CD8-positive, alpha-beta memory T cell (primary cell): ENCODE measurements around the gene IRF6. TPM values are rescaled to one million over a fixed set of nuclear protein-coding genes. Genes with fewer than 3 reads are reported as not detected.

ENCODE experiments used
- CTCF ChIA-PET: fragments of 350-600 bp; sonication (Branson Sonifier 250); formaldehyde crosslinking; loops from one replicate; lab custom pipeline; 2021; ENCODE audit warnings: antibody characterized with exemption; lab: Charles Lee
- POLR2A ChIA-PET: fragments of 350-600 bp; sonication (Branson Sonifier 250); formaldehyde crosslinking; loops from one replicate; lab custom pipeline; 2021; ENCODE audit warnings: antibody characterized with exemption; lab: Charles Lee
- DNase-seq, 5 donors: peaks; one replicate each; pipeline versions ENCODE4 v3.0.0 to v3.0.0-alpha.2; 2020 to 2022; ENCODE audit warnings: mixed read lengths in 1 of 5
- H3K27ac ChIP-seq: one replicate; pipeline ENCODE4 v1.7.0; 2013; ENCODE audit warnings: low read depth, mild to moderate bottlenecking, low read length, moderate library complexity
- H3K27me3 ChIP-seq: 2 replicates; pipeline ENCODE4 v1.7.0; 2013; ENCODE audit warnings: low read length, mild to moderate bottlenecking; ENCODE audit not compliant: insufficient read depth, poor library complexity, severe bottlenecking
- H3K36me3 ChIP-seq: 2 replicates; pipeline ENCODE4 v1.7.0; 2013; ENCODE audit warnings: mild to moderate bottlenecking, low read length, moderate library complexity; ENCODE audit not compliant: insufficient read depth
- H3K4me1 ChIP-seq: 2 replicates; pipeline ENCODE4 v1.7.0; 2013; ENCODE audit warnings: mild to moderate bottlenecking, low read length, moderate library complexity; ENCODE audit not compliant: insufficient read depth
- H3K4me3 ChIP-seq: 2 replicates; pipeline ENCODE4 v1.7.0; 2013; ENCODE audit warnings: mild to moderate bottlenecking, low read length
- H3K9me3 ChIP-seq: 2 replicates; pipeline ENCODE4 v1.7.0; 2013; ENCODE audit warnings: mild to moderate bottlenecking, low read length
- H3K27ac Mint-ChIP-seq, 8 donors: one replicate each; pipeline ENCODE4 v1.8.0; 2020 to 2021; ENCODE audit warnings: mixed read lengths in 8 of 8, mild to moderate bottlenecking in 6 of 8, inconsistent platforms in 3 of 8, moderate library complexity in 3 of 8
- H3K27me3 Mint-ChIP-seq, 2 donors: one replicate each; pipeline ENCODE4 v1.8.0; 2020 to 2021; ENCODE audit warnings: mixed read lengths in 2 of 2, mild to moderate bottlenecking in 1 of 2, moderate library complexity in 1 of 2
- H3K36me3 Mint-ChIP-seq, 3 donors: one replicate each; pipeline ENCODE4 v1.8.0; 2020 to 2021; ENCODE audit warnings: mixed read lengths in 3 of 3, inconsistent platforms in 1 of 3, mild to moderate bottlenecking in 1 of 3
- H3K4me1 Mint-ChIP-seq, 3 donors: one replicate each; pipeline ENCODE4 v1.8.0; 2020 to 2021; ENCODE audit warnings: mixed read lengths in 3 of 3, inconsistent platforms in 1 of 3, mild to moderate bottlenecking in 1 of 3
- H3K4me3 Mint-ChIP-seq, 7 donors: one replicate each; pipeline ENCODE4 v1.8.0; 2020 to 2021; ENCODE audit warnings: mixed read lengths in 7 of 7, mild to moderate bottlenecking in 6 of 7, moderate library complexity in 4 of 7, inconsistent platforms in 2 of 7
- H3K9me3 Mint-ChIP-seq, 5 donors: one replicate each; pipeline ENCODE4 v1.8.0; 2020 to 2022; ENCODE audit warnings: mixed read lengths in 5 of 5, mild to moderate bottlenecking in 3 of 5, moderate library complexity in 2 of 5, inconsistent platforms in 1 of 5
- polyA plus RNA-seq: library from polyadenylated mRNA; unstranded; fragments of 300-500 nt; fragmentation: Illumina TruSeq; gene quantifications from one replicate; pipeline ENCODE4 v1.2.3, GENCODE V29; 2021
- total RNA-seq, 2 experiments: library from RNA; stranded (reverse); gene quantifications; one replicate each; pipeline ENCODE4 v1.2.3, GENCODE V29; 2021

The IRF6 gene
- total and polyA plus RNA-seq, 3 experiments from 2014 or later = 1.0 to 1.2 (median 1.2) TPM

DNA sequence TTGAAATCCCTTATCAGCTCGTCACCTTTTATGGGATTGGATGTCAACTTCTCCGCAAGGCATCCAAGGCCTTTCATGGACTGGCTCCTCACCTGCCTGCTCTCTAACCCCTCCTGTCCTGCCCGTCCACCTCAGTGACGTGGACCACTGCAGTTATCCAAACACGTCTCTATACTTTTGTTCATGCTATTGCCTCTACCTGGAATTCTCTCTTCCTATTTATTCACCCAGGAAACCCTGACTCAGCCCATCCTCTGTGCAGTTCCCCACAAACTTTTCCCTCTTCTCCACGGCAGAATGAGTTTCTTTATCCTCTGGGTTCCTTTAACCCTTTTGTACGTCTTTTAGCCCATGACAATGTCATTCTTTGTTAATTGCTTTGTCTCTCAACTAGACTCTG, 16.8 kb upstream of the IRF6 start:
- no peak overlapping the region for H3K4me3 Mint-ChIP-seq
- H3K9me3 ChIP-seq = no peaks in the 10 kb centered on the region
- ChIA-PET POLR2A (interaction anchor here (0.6 kb wide), 1 partner anchor 24 kb away, joined by 3 read pairs; no protein-coding TSS in a partner anchor), CTCF (interaction anchor here (0.7 to 5.5 kb wide), 24 partner anchors 9 to 246 kb away, joined by 3 to 43 read pairs (median 5); partner anchors contain the start of genes IRF6 and TRAF3IP3)
- H3K4me1 ChIP-seq = peaks cover 17% of the 10 kb centered on the region
- H3K9me3 Mint-ChIP-seq = no peaks in the 10 kb centered on the region
- H3K27me3 Mint-ChIP-seq = peaks cover 28 to 45% of the 10 kb centered on the region in 2 donors
- peaks cover 3% of the 10 kb centered on the region for H3K27me3 ChIP-seq
- H3K27ac ChIP-seq = no peak overlapping the region
- H3K36me3 ChIP-seq = no peaks in the 10 kb centered on the region
- H3K4me1 Mint-ChIP-seq = peaks cover 13 to 16% (median 15%) of the 10 kb centered on the region in 3 donors
- H3K27ac Mint-ChIP-seq = no peak overlapping the region
- peaks cover 0 to 6% (median 0%) of the 10 kb centered on the region in 3 donors for H3K36me3 Mint-ChIP-seq
- H3K4me3 ChIP-seq = no peak overlapping the region
- no peak for DNase-seq

DNA sequence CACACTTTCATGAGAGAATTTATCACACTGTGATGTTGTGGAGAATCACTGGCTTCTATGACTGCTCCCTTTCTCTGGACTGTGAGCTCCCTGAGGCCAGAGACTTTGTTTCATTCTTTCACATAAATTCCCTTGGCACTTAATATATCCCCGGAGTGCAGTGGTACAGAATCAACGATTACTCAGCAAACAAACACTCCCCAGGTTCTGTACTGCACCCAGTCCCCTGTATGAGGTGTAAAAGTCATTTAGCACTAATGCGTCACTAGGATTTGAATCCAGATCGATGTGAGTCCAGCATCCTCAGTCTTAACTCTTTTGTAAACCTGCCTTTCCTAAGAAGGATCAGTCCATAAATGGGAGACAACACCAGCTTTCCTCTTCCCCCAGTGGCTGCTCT, 15.0 kb upstream of the IRF6 start:
- ChIA-PET POLR2A (no interaction called here), CTCF (interaction anchor here (1.4 to 5.5 kb wide), 2 partner anchors 14 to 52 kb away, joined by 4 to 43 read pairs; partner anchors contain the start of gene IRF6)
- Histone ChIP-seq H3K27me3 (peaks cover 3% of the 10 kb centered on the region), H3K4me3 (no peak overlapping the region), H3K4me1 (peaks cover 9% of the 10 kb centered on the region), H3K27ac (no peak overlapping the region), H3K9me3 (no peaks in the 10 kb centered on the region), H3K36me3 (no peaks in the 10 kb centered on the region)
- Mint-ChIP-seq H3K36me3 (peaks cover 0 to 6% (median 0%) of the 10 kb centered on the region in 3 donors), H3K4me3 (no peak overlapping the region), H3K27me3 (peaks cover 28 to 52% of the 10 kb centered on the region in 2 donors), H3K9me3 (no peaks in the 10 kb centered on the region), H3K27ac (no peak overlapping the region), H3K4me1 (peaks cover 7 to 8% (median 7%) of the 10 kb centered on the region in 3 donors)
- no peak for DNase-seq

GRCh38 chr1:209819058-209819457, 13.1 kb upstream of the IRF6 start:
- H3K36me3 ChIP-seq = no peaks in the 10 kb centered on the region
- no peak overlapping the region for H3K4me3 Mint-ChIP-seq
- CTCF ChIA-PET = interaction anchor here (0.9 to 1.3 kb wide), 2 partner anchors 10 to 71 kb away, joined by 3 to 4 read pairs; no protein-coding TSS in a partner anchor
- no peak overlapping the region for H3K27ac Mint-ChIP-seq
- POLR2A ChIA-PET = no interaction called here
- H3K27me3 ChIP-seq = peaks cover 3% of the 10 kb centered on the region
- no peak overlapping the region for H3K27ac ChIP-seq
- peaks cover 7 to 8% (median 7%) of the 10 kb centered on the region in 3 donors for H3K4me1 Mint-ChIP-seq
- H3K9me3 Mint-ChIP-seq = no peaks in the 10 kb centered on the region
- DNase-seq = no peak
- H3K4me1 ChIP-seq = peaks cover 9% of the 10 kb centered on the region
- peaks cover 27 to 47% of the 10 kb centered on the region in 2 donors for H3K27me3 Mint-ChIP-seq
- peaks cover 0 to 6% (median 0%) of the 10 kb centered on the region in 3 donors for H3K36me3 Mint-ChIP-seq
- H3K9me3 ChIP-seq = no peaks in the 10 kb centered on the region
- H3K4me3 ChIP-seq = no peak overlapping the region

DNA sequence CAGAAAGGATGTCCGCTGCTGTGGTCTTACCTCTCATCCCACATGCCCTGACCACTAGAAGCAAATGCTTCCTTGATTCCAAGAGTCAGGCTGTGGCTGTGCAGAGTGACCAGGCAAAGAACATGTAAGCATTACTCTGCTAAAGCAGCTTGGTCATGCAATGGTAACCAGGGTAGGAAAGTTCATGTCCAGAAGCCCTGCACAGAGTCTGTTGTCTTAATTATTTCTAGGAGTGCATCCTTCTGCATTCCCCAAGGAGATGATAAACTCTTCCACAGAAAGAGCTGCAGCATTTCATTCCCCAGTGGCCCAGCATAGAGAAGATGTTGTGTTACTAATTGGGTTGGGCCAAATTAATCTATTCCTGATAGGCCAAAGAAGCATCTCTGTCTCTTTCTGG, 11.7 kb upstream of the IRF6 start:
- peaks cover 0 to 1% (median under 1%) of the 10 kb centered on the region in 3 donors for H3K4me1 Mint-ChIP-seq
- H3K9me3 Mint-ChIP-seq = no peaks in the 10 kb centered on the region
- Histone ChIP-seq H3K4me1 (peaks cover under 1% of the 10 kb centered on the region), H3K9me3 (no peaks in the 10 kb centered on the region), H3K27me3 (peaks cover 3% of the 10 kb centered on the region), H3K36me3 (no peaks in the 10 kb centered on the region), H3K4me3 (no peak overlapping the region), H3K27ac (no peak overlapping the region)
- ChIA-PET POLR2A (interaction anchor here (0.6 kb wide), 1 partner anchor 75 kb away, joined by 3 read pairs; no protein-coding TSS in a partner anchor), CTCF (no interaction called here)
- H3K36me3 Mint-ChIP-seq = peaks cover 0 to 6% (median 0%) of the 10 kb centered on the region in 3 donors
- H3K4me3 Mint-ChIP-seq = no peak overlapping the region
- H3K27ac Mint-ChIP-seq = no peak overlapping the region
- no peak for DNase-seq
- H3K27me3 Mint-ChIP-seq = peaks cover 26 to 42% of the 10 kb centered on the region in 2 donors

DNA sequence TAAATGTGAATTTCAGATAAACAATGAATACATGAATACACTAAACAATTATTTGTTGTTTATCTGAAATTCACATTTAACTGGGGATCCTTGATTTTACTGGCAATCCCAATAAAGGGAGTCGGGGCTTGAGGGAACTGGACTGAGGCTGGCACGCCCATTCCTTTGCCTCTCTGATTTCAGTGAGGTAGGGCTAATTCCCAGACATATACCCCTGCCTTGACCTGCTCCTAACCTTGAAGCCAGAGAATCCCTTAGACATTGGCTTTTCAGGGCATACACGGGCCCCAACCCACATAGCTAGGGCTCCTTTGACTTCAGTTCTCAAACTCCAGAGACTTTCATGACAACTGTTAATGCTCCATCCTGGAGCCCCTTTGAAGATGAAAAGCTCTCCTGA, 11.0 kb upstream of the IRF6 start:
- Mint-ChIP-seq H3K4me1 (no peaks in the 10 kb centered on the region), H3K27ac (no peak overlapping the region), H3K36me3 (peaks cover 0 to 6% (median 0%) of the 10 kb centered on the region in 3 donors), H3K9me3 (no peaks in the 10 kb centered on the region), H3K4me3 (no peak overlapping the region), H3K27me3 (peaks cover 19 to 38% of the 10 kb centered on the region in 2 donors)
- Histone ChIP-seq H3K27ac (no peak overlapping the region), H3K36me3 (no peaks in the 10 kb centered on the region), H3K4me3 (no peak overlapping the region), H3K27me3 (peaks cover 3% of the 10 kb centered on the region), H3K4me1 (no peaks in the 10 kb centered on the region), H3K9me3 (no peaks in the 10 kb centered on the region)
- ChIA-PET POLR2A (no interaction called here), CTCF (no interaction called here)
- DNase-seq = no peak

- Mint-ChIP-seq H3K27ac (no peak overlapping the region), H3K4me3 (no peak overlapping the region), H3K36me3 (peaks cover 0 to 6% (median 0%) of the 10 kb centered on the region in 3 donors), H3K9me3 (no peaks in the 10 kb centered on the region), H3K4me1 (no peaks in the 10 kb centered on the region), H3K27me3 (peaks cover 19 to 31% of the 10 kb centered on the region in 2 donors)
- Histone ChIP-seq H3K4me3 (no peak overlapping the region), H3K9me3 (no peaks in the 10 kb centered on the region), H3K36me3 (no peaks in the 10 kb centered on the region), H3K4me1 (no peaks in the 10 kb centered on the region), H3K27me3 (no peaks in the 10 kb centered on the region), H3K27ac (no peak overlapping the region)
- POLR2A ChIA-PET = no interaction called here
- no peak for DNase-seq
- CTCF ChIA-PET = interaction anchor here (1.7 kb wide), 1 partner anchor 12 kb away, joined by 7 read pairs; the partner anchor contains the start of gene UTP25
Observed at GRCh38 chr1:209815931-209816341, 10.0 kb upstream of the IRF6 start.

- POLR2A ChIA-PET = no interaction called here
- no peaks in the 10 kb centered on the region for H3K36me3 ChIP-seq
- no peaks in the 10 kb centered on the region for H3K27me3 ChIP-seq
- no peaks in the 10 kb centered on the region for H3K9me3 ChIP-seq
- no peak overlapping the region for H3K27ac ChIP-seq
- H3K4me1 ChIP-seq = no peaks in the 10 kb centered on the region
- H3K36me3 Mint-ChIP-seq = peaks cover 0 to 2% (median 0%) of the 10 kb centered on the region in 3 donors
- H3K4me1 Mint-ChIP-seq = no peaks in the 10 kb centered on the region
- peaks cover 17 to 27% of the 10 kb centered on the region in 2 donors for H3K27me3 Mint-ChIP-seq
- no peaks in the 10 kb centered on the region for H3K9me3 Mint-ChIP-seq
- no peak overlapping the region for H3K4me3 Mint-ChIP-seq
- no peak overlapping the region for H3K4me3 ChIP-seq
- CTCF ChIA-PET = interaction anchor here (1.7 to 3.3 kb wide), 2 partner anchors 8 to 12 kb away, joined by 7 to 21 read pairs; partner anchors contain the start of gene UTP25
- DNase-seq = no peak
- no peak overlapping the region for H3K27ac Mint-ChIP-seq
Observed at GRCh38 chr1:209815490-209815889, 9.5 kb upstream of the IRF6 start.

DNA sequence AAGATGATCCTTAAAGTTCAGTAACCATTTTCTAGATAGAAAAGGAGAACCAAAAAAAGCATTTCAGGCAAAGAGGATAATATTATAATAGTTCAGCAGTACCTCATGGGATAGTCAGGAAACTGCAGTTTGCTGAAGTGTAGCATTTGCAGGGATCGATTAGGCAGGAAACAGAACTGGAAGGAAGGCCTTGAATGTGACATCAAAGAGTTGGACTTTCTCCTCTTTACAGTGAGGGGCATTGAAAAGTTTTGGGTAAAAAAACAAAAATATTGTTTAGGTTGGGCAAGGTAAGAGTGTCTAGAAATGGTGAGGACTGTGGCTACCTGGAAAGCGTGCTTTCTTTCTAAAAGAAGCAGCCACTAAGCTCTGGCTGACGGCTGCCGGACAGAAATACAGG, 8.0 kb upstream of the IRF6 start:
- H3K27me3 Mint-ChIP-seq = peaks cover 14 to 16% of the 10 kb centered on the region in 2 donors
- no peaks in the 10 kb centered on the region for H3K27me3 ChIP-seq
- CTCF ChIA-PET = interaction anchor here (3.3 kb wide), 1 partner anchor 9 kb away, joined by 21 read pairs; no protein-coding TSS in a partner anchor

More for the DNA sequence above, 8.0 kb upstream of the IRF6 start:
- peaks cover 0 to 1% (median 0%) of the 10 kb centered on the region in 3 donors for H3K36me3 Mint-ChIP-seq
- Histone ChIP-seq H3K27ac (no peak overlapping the region), H3K4me1 (no peaks in the 10 kb centered on the region), H3K36me3 (no peaks in the 10 kb centered on the region), H3K4me3 (no peak overlapping the region), H3K9me3 (no peaks in the 10 kb centered on the region)
- no peak overlapping the region for H3K4me3 Mint-ChIP-seq
- no peak for DNase-seq
- H3K4me1 Mint-ChIP-seq = no peaks in the 10 kb centered on the region
- H3K9me3 Mint-ChIP-seq = no peaks in the 10 kb centered on the region
- POLR2A ChIA-PET = no interaction called here
- no peak overlapping the region for H3K27ac Mint-ChIP-seq
